GM18499 (cell line): Measurements from ENCODE around the gene DKK3.
"Not testable (repeated sequence)": the region's sequence is repeated elsewhere in the genome, so short reads cannot be mapped to it uniquely, and the experiment has no call there.

Experiments
- ATAC-seq: cut with Tn5 transposase; IDR thresholded peaks from one replicate; pipeline ENCODE4 v1.9.1; 2021; ENCODE audit warnings: moderate number of reproducible peaks; ENCODE audit not compliant: insufficient read depth, unreplicated experiment

The DKK3 gene

GRCh38 chr11:12007769-12008737, at the start of gene DKK3:
Gene DKK3 (minus strand): TSS chr11:12008626. CDS start chr11:12008582, 44 bp downstream.
- no peak for ATAC-seq

DNA sequence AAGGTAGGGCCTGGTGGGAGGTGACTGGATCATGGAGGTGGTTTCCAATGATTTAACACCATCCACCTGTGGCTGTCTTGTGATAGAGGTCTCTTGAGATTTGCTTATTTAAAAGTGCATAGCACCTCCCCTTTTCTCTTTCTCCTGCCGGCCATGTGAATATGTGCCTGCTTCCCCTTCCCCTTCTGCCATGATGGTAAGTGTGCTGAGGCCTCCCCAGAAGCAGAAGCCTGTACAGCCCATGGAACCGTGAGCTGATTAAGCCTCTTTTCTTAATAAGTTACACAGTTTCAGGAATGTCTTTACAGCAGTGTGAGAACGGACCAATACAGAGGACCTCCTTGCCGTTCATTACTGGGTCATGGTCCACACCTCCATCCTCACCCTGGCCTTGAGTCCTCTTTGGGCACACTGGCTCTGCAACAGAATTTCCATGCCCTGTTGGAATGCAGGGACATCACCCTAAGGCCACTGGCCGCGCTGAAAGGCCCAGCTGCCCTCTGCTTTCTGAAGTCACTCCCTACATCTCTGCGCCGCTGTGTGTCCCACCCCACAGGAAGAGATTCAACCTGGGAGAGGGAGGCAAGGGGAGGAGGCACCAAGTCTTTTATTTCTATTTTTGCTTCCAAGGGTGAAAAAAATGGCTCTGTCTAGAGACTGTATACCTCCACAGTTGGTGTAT, 49.0 kb upstream of the DKK3 start:
- no peak for ATAC-seq

GRCh38 chr11:12056119-12056518, 47.7 kb upstream of the DKK3 start:
- ATAC-seq, result no peak

DNA sequence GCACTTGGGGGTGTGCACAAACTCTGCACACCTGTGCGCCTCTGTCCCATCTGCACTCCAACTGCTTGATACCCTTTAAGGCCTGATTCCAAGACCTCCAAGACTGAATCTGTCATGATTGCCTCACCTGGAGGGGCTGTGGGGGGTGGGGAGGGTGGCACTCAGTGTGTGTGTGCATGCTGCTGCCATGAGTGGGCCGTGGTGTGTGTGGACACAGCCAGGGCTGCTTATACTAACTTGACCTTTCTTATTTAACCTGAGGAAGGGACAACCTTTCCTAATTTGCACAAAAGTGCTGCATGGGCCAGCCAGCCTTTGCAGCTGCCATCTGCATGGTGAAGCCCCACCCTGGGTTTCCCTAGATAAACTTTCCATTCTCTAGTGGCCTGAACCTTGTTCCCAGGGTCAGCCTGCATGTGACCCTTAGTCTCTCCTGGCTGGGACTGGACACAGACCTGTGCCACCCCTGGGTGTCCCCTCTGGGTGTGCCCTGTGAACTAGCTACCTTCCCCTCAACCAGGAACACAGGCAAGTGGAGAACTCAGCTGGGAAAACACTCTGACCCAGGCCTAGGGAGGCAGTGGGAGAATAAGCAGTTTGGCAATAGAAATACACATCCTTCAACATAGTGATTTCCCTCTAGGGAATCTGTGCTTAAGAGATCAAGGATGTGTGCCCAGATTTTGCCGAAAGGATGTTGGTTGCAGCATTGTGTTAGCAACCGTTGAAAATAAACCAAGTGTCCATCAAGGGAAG, 45.4 kb upstream of the DKK3 start:
- no peak for ATAC-seq

GRCh38 chr11:12052676-12053605, 44.5 kb upstream of the DKK3 start:
- ATAC-seq, result no peak

- ATAC-seq, result no peak
These were observed 42.8 kb upstream of the DKK3 start for GRCh38 chr11:12051287-12051662.

DNA sequence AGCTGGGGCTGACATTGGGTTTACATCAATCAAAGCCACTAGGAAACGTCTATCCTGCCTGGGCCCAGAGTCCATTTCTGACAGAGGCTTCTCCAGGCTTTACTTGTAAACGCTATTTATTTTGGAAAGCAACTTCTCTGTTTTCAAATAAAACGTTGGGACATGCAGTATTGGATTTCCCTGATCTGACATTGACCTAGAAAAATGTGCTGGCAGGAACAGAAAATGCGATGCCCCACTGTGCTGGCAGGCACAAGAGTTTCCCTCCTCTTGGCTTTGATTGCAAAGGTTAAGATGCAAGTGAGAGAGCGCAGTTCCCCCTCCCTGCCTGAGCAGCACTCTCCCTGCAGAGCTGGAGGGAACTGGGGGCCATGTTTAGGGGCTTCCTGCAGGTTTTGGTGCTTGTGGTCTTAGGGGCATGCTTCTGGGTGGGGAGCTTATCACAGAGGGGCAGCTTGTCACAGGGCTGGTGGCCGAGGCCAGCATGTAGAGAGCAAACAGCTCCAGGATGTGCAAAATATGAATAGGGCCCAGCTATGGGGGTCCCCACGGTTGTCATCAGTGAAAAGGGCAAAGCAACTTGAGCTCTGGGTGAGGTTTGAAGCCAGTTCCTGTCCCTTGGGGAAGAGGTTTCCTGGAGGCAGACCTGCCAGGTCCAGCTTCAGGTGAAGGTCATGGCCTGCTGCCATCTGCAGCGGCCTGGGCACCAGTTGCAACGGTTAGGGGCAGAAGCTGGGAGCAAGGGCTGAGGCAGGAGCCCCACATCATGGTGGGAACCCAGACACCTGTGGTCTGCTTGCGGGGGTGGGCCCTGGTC, 42.3 kb upstream of the DKK3 start:
- ATAC-seq, result no peak

DNA sequence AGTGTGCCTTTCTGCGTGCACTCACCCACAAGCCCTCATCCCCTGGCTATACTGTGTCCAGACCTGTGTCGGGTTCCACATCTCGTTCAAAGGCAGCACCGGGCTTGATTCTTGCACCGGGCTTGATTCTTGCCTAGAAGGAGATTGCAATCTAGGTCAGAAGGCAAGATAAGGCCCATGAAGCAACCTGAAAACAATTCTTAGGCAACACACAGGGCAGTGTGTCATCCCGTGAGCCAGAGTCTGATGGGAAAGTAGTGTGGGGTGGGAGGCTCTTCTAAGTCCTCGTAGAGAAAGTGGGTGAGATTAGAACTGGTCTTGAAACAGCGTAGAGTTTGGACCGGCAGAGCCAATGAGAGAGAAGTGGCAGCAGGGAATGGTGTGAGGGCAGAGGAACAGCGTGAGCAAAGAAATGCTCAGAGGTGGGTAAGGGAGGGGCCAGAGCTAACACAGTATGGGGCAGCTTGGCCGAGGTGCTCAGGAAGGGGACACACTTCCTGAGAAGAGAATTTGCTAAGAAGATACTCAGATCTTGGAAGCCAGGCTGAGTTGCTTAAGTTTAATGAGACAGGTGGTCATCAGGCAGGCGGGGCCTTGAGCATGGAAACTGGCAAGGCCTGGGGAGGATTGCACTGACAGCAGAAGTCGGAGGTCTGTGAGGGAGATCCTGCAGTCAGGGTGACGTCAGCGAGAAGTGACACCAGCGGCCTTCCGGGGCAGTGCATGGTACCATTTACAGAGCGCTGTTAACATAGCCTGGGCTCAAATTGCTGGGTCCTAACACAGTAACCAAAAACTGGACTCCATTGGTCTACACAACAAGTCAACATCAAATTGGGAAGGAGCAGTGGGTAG, 40.7 kb upstream of the DKK3 start:
- ATAC-seq, result no peak

DNA sequence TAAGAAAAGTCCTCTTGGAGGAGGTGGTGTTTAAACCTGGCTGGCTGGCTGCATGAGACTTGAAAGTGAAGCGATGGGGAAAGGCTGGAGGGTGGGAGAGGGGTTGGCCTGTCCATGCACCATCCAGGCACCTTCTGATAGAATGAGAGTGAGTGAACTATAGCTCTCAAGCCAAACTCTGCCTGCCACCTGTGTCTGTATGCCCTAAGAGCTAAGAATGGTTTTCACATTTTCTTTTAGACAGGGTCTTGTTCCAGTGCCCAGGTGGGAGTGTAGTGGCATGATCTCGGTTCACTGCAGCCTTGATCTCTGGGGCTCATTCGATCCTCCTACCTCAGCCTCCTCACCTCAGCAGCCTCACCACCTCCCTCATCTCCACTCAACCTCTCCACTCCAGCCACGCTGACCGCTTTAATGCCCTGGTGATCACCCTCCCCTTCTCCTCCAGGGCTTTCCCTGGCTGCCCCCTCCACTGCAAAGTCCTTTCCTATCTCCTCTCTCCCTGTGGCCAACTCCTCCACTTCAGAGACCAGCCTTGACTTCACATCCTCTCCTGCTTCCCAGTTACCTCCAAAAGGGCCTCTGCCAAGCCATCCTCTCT, 38.3 kb upstream of the DKK3 start:
- ATAC-seq, result no peak

GRCh38 chr11:12045914-12046635, 37.6 kb upstream of the DKK3 start:
- ATAC-seq, result no peak

DNA sequence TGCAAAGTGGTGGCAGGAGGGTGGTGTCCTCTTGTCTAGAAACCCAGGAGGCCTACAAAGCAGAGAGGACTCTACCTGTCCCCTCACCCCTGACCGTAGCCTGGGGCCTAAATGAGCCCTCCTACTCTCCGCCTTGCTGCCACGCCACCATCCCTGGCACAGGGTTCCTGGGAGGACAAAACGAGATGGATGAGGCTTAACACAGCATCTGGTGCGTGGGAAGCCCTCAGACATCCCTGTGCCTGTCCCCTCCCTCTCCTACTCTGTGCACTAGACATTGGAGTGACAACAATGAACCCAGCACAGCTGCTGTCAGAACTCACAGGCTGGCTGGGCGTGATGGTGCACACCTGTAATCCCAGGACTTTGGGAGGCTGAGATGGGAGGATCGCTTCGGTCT, 36.4 kb upstream of the DKK3 start:
- ATAC-seq, result no peak

- ATAC-seq, result peak; percentile 64
These were observed 35.7 kb upstream of the DKK3 start for GRCh38 chr11:12043959-12044791.

DNA sequence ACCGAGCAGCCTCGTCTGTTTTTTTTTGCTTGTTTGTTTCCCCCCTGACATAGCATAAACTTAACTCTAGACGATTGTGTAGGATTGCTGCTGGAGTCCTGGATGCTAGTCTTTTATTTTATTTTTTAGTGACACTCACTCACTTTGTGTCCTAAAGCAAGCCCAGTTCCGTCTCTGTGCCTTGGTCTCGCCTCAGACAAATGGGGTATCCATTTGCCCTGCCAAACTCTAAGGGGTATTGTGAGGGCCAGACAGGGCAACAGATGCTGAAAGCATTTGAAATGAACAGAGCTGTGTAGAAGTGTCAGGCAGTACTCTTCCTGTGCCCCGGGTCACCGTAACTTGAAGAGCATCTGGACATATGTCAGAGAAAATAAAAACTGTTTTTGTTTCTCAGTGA, 34.8 kb upstream of the DKK3 start:
- ATAC-seq, result no peak

GRCh38 chr11:12042215-12042676, 33.8 kb upstream of the DKK3 start:
- no peak for ATAC-seq

GRCh38 chr11:12040719-12041118, 32.3 kb upstream of the DKK3 start:
- not testable (repeated sequence) for ATAC-seq

DNA sequence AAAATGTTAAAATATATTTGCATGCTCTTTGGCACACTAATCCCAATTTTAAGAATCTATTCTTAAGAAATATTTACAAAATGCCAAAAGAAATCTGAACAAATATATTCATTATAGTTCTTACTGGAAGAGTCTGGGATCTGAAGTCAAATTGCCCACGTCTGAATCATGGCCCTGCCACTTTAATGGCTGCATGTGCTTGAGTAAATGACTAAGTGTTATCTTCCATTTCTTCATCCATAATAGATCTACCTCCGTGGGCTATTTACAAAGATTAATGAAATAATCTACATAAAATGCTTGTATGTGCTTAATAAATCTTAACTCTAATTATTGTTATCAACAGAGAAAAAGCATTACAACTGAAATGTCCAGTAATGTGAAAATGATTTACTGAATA, 24.5 kb upstream of the DKK3 start:
- ATAC-seq, result no peak
